K562 (cell line): ENCODE data around the gene RPL36AL. TPM values are rescaled to one million over a fixed set of nuclear protein-coding genes. Genes with fewer than 3 reads are reported as not detected.
A peak's percentile ranks its signal among the peaks of the same experiment; 100 is the strongest.

Experiments used
- ATAC-seq: fragments of 200-7000 bp; cut with Tn5 transposase; 3 replicates; pipeline ENCODE4 v1.9.1; 2020; ENCODE audit warnings: moderate library complexity
- BruUV-seq: library from RNA; stranded (reverse); fragments of 400-500 nt; replicated peaks from 2 replicates; lab custom pipeline; 2021; lab: Mats Ljungman, UMichigan
- CTCF ChIA-PET: fragments of 300-600 bp; formaldehyde crosslinking; extraction: SDS; loops from one replicate; lab custom pipeline; 2021; ENCODE audit warnings: low intra/inter-chr PET ratio; lab: Yijun Ruan, JAX
- POLR2A ChIA-PET: fragments of 300-600, 350-650 bp; sonication (Branson Sonifier 250); formaldehyde crosslinking; extraction: SDS; loops from one replicate; lab custom pipeline; 2021; ENCODE audit warnings: antibody characterized with exemption, inconsistent platforms; lab: Yijun Ruan, JAX
- DNase-seq, 4 experiments: peaks; one replicate each; pipeline versions ENCODE4 v3.0.0 to v3.0.0-alpha.2; 2011 to 2018; ENCODE audit warnings: low spot score in 3 of 4, mixed read lengths in 3 of 4; ENCODE audit errors: extremely low read depth in 1 of 4
- FAIRE-seq: peaks from 2 replicates; lab custom pipeline; 2011; peaks lifted over from hg19 to GRCh38; lab: Jason Lieb, UNC
- H2AFZ ChIP-seq: 2 replicates; pipeline ENCODE4 v1.6.0; 2011; ENCODE audit warnings: low read depth, low read length, control low read depth, inconsistent platforms
- H3K27ac ChIP-seq: fragments of 200-600 bp; 3 replicates; pipeline ENCODE4 v1.8.0; 2011; ENCODE audit warnings: low read depth, mild to moderate bottlenecking, control low read depth, inconsistent platforms, low read length, moderate library complexity, mixed read lengths; ENCODE audit errors: extremely low read depth
- H3K27me3 ChIP-seq, 2 experiments: fragments of 300-600 bp in 1 of 2; 2 replicates in 1 of 2; 3 replicates in 1 of 2; pipeline versions ENCODE4 v1.6.0 to v1.8.0; 2011; ENCODE audit warnings: inconsistent platforms in 2 of 2, low read length in 2 of 2, mild to moderate bottlenecking in 1 of 2, mixed read lengths in 1 of 2, moderate library complexity in 1 of 2; ENCODE audit not compliant: control insufficient read depth in 2 of 2, insufficient read depth in 2 of 2
- H3K36me3 ChIP-seq: fragments of 300-600 bp; 3 replicates; pipeline ENCODE4 v1.8.0; 2011; ENCODE audit warnings: mild to moderate bottlenecking, low read length, inconsistent platforms; ENCODE audit not compliant: control insufficient read depth, insufficient read depth
- H3K4me1 ChIP-seq, 2 experiments: fragments of 200-600 bp in 1 of 2; replicated peaks in 1 of 2; 2 replicates in 1 of 2; 3 replicates in 1 of 2; pipeline versions ENCODE4 v1.5.1 to v1.8.0; 2011; ENCODE audit warnings: inconsistent platforms in 2 of 2, low read length in 2 of 2, mild to moderate bottlenecking in 1 of 2, mixed read lengths in 1 of 2, moderate library complexity in 1 of 2; ENCODE audit not compliant: control insufficient read depth in 2 of 2, insufficient read depth in 2 of 2
- H3K4me2 ChIP-seq: 2 replicates; pipeline ENCODE4 v1.6.1; 2011; ENCODE audit warnings: low read length, control low read depth, inconsistent platforms, mixed read lengths; ENCODE audit not compliant: insufficient read depth
- H3K4me3 ChIP-seq: fragments of 200-600 bp; sonication (generic), shearing (Covaris generic); 2 replicates; pipeline ENCODE4 v1.5.1; 2016; ENCODE audit warnings: control low read depth, inconsistent platforms
- H3K79me2 ChIP-seq: fragments of 200-600 bp; 3 replicates; pipeline ENCODE4 v1.8.0; 2011; ENCODE audit warnings: low read length, inconsistent platforms; ENCODE audit not compliant: control insufficient read depth, insufficient read depth
- H3K9ac ChIP-seq, 2 experiments: 2 replicates each; pipeline versions ENCODE4 v1.6.0 to v1.6.1; 2011; ENCODE audit warnings: low read depth in 2 of 2, low read length in 2 of 2, control low read depth in 1 of 2, inconsistent platforms in 1 of 2, mild to moderate bottlenecking in 1 of 2, mixed read lengths in 1 of 2; ENCODE audit not compliant: insufficient read depth in 1 of 2
- H3K9me1 ChIP-seq: one replicate; pipeline ENCODE4 v1.6.0; 2011; ENCODE audit warnings: inconsistent platforms, mild to moderate bottlenecking, low read length, moderate library complexity; ENCODE audit not compliant: control insufficient read depth, insufficient read depth
- H3K9me3 ChIP-seq: replicated peaks from 2 replicates; pipeline ENCODE4 v1.5.1; 2011; ENCODE audit warnings: low read depth, low read length, inconsistent platforms; ENCODE audit not compliant: control insufficient read depth, insufficient read depth
- H4K20me1 ChIP-seq: replicated peaks from 2 replicates; pipeline ENCODE4 v1.6.1; 2011; ENCODE audit warnings: low read length, inconsistent platforms, mixed read lengths; ENCODE audit not compliant: control insufficient read depth, insufficient read depth
- CSDE1 ChIP-seq, 2 experiments: fragments of 450-650 bp; IDR thresholded peaks; 2 replicates each; pipeline ENCODE4 v1.6.1; 2016; ENCODE audit warnings: mild to moderate bottlenecking in 1 of 2
- DPF2 ChIP-seq: fragments of 450-650 bp; IDR thresholded peaks from 2 replicates; pipeline ENCODE4 v1.6.1; 2016
- GABPB2 ChIP-seq: fragments of 250-450 bp; sonication (Bioruptor Pico); conservative IDR thresholded peaks from 2 replicates; pipeline ENCODE4 v1.5.1; 2021; ENCODE audit warnings: mild to moderate bottlenecking
- GTF3C2 ChIP-seq: IDR thresholded peaks from 3 replicates; pipeline ENCODE4 v1.6.1; 2011; ENCODE audit warnings: borderline replicate concordance, mild to moderate bottlenecking, moderate library complexity; ENCODE audit not compliant: insufficient read length; ENCODE audit errors: extremely low read depth
- HIVEP1 ChIP-seq: fragments of 250-450 bp; sonication (Bioruptor Pico); IDR thresholded peaks from 2 replicates; pipeline ENCODE4 v1.4.0; 2020; ENCODE audit warnings: mild to moderate bottlenecking
- KLF16 ChIP-seq: IDR thresholded peaks from 2 replicates; pipeline ENCODE4 v1.6.1; 2016; ENCODE audit warnings: antibody characterized with exemption
- MED1 ChIP-seq: sonication (generic); formaldehyde crosslinking; IDR thresholded peaks from 2 replicates; pipeline ENCODE4 v1.8.1; 2023; ENCODE audit warnings: missing genetic modification reagents, borderline replicate concordance
- MEIS2 ChIP-seq: fragments of 450-650 bp; IDR thresholded peaks from 2 replicates; pipeline ENCODE4 v1.6.1; 2014; ENCODE audit warnings: mild to moderate bottlenecking; ENCODE audit not compliant: partially characterized antibody
- TCF7L2 ChIP-seq: fragments of 150-350 bp; IDR thresholded peaks from 2 replicates; pipeline ENCODE4 v1.6.1; 2016; ENCODE audit warnings: low read depth, mild to moderate bottlenecking, low read length, moderate library complexity
- TRIM28 ChIP-seq: fragments of 450-650 bp; IDR thresholded peaks from 2 replicates; pipeline ENCODE4 v1.6.1; 2017
- ZBTB1 ChIP-seq: sonication (generic); formaldehyde crosslinking; IDR thresholded peaks from 2 replicates; pipeline ENCODE4 v1.8.1; 2023; ENCODE audit warnings: missing genetic modification reagents, low read depth, mild to moderate bottlenecking, borderline replicate concordance
- ZKSCAN3 ChIP-seq: fragments of 250-450 bp; sonication (Bioruptor Pico); IDR thresholded peaks from 2 replicates; pipeline ENCODE4 v1.4.0; 2020
- ZNF224 ChIP-seq: sonication (generic); formaldehyde crosslinking; IDR thresholded peaks from 2 replicates; pipeline ENCODE4 v1.8.0; 2022; ENCODE audit warnings: mild to moderate bottlenecking, missing genetic modification reagents
- ZNF280B ChIP-seq: fragments of 250-450 bp; sonication (Bioruptor Pico); IDR thresholded peaks from 2 replicates; pipeline ENCODE4 v1.5.1; 2021; ENCODE audit warnings: mild to moderate bottlenecking
- ZSCAN32 ChIP-seq: fragments of 450-650 bp; formaldehyde crosslinking; IDR thresholded peaks from 2 replicates; pipeline ENCODE4 v1.4.0; 2020; ENCODE audit warnings: mild to moderate bottlenecking, moderate library complexity
- WGBS: fragments of 100-300 bp; shearing (Covaris generic); methylation state at CpG from one replicate; pipeline ENCODE4 v1.1.6; 2016; ENCODE audit warnings: low coverage, mixed read lengths; ENCODE audit not compliant: insufficient coverage; ENCODE audit errors: missing lambda C conversion rate; 5-methylcytosine and 5-hydroxymethylcytosine counted together
- in situ Hi-C: fragments of 300-500 bp; cut with MboI; formaldehyde crosslinking; loops from 4 replicates; pipeline ENCODE4 v1.15.0; 2018; ENCODE audit warnings: inconsistent platforms, mixed read lengths
- intact Hi-C: fragments of 100-400 bp; cut with micrococcal nuclease; formaldehyde crosslinking; loops from 2 replicates; pipeline ENCODE4 v1.14.2; 2022
- polyA plus RNA-seq, 8 experiments: library from polyadenylated mRNA; depleted of rRNA in 4 of 8; stranded (reverse) in 5 of 8; unstranded in 3 of 8; fragments of >200 nt; fragmentation: Nextera tagmentation in 2 of 8; fragmentation: Illumina TruSeq in 1 of 8; extraction: Ambion mirVana in 2 of 8; extraction: Trizol in 1 of 8; gene quantifications; 2 replicates each; pipeline versions ENCODE4 v1.2.1 to v1.2.3, GENCODE V29; 2011 to 2014; ENCODE audit warnings: inconsistent platforms in 1 of 8, missing spikeins in 1 of 8
- total RNA-seq, 7 experiments: library from RNA; depleted of rRNA in 6 of 7; stranded (reverse); fragments of >200 nt in 6 of 7; fragmentation: Illumina TruSeq in 2 of 7; extraction: Trizol in 2 of 7; gene quantifications; 2 replicates each; pipeline versions ENCODE4 v1.2.1 to v1.2.3, GENCODE V29; 2011 to 2021; ENCODE audit warnings: low replicate concordance in 1 of 7
- TF ChIP-seq, protein P1 (sequence below): fragments of 250-450 bp; sonication (Bioruptor Pico); IDR thresholded peaks from 2 replicates; pipeline ENCODE4 v1.9.0; 2021; ENCODE audit warnings: mild to moderate bottlenecking, inconsistent platforms

RPL36AL gene
- total and polyA plus RNA-seq, 9 of the 15 experiments (the other 6 are each of a cell fraction or from before 2014, with no cell fraction given): 146 to 674 (median 360) TPM

DNA sequence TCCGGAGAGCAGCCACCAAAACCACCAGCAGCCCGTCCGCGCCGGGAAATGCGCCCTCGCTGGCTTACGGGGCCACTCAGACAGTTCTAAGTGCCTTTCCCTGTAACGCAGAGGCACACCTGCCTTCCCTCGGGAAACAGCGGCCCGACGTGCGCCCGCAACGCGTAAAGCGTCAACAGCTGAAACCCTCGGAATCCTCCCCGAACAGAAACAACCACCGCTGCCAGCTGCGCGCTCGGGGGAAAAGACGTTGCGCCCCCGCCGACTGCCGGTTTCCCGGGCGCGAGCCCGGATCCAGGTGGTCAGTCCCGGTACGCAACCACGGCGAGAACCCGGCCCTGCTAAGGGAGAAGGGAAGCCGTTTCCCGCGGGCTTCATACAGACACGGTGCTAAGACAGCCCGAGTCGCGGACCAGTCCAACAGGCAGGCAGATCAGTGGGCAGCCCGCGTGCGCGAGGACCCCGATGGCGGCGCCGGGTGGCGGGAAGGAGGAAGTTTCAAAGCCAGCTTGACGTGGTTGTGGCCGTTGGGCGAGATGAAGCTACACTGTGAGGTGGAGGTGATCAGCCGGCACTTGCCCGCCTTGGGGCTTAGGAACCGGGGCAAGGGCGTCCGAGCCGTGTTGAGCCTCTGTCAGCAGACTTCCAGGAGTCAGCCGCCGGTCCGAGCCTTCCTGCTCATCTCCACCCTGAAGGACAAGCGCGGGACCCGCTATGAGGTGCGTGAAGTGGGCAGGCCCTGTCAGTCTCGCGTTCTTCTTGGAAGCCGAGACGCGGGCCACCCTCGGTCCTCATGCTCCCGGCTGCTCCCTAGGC is 21.7 kb downstream of the RPL36AL start, which contains the start of gene LRR1:
Gene LRR1 (plus strand): TSS at position 456 of the 816 bp plus-strand sequence. CDS start 81 bp downstream, at position 537.
- Histone ChIP-seq H4K20me1 (no peaks in the 10 kb centered on the region), H3K9ac (peak within 1 kb of the TSS; percentile 92 to 100), H3K27me3 (no peaks in the 10 kb centered on the region), H3K27ac (peak within 1 kb of the TSS; percentile 96), H3K9me1 (no peaks in the 10 kb centered on the region), H3K36me3 (peaks cover 21% of the 10 kb centered on the region; the same call in 2 of the 3 replicates), H3K9me3 (no peaks in the 10 kb centered on the region), H3K4me1 (peaks cover 12 to 25% of the 10 kb centered on the region in 2 experiments), H2AFZ (peak within 1 kb of the TSS; percentile 86), H3K4me3 (peak within 1 kb of the TSS; percentile 53), H3K4me2 (peak within 1 kb of the TSS; percentile 88), H3K79me2 (peaks cover 45% of the 10 kb centered on the region)
- BruUV-seq: no TSS peak
- peak; percentile 59 to 81 (median 64) for DNase-seq
- under 1% methylated on average over 41 of the region's 77 CpGs for WGBS
- POLR2A ChIA-PET: interaction anchor here (0.6 to 2.4 kb wide), 8 partner anchors 13 to 246 kb away, joined by 3 to 16 read pairs (median 4); partner anchors contain the start of genes MGAT2, RPL36AL and RPS29
- CTCF ChIA-PET: interaction anchor here (2.4 kb wide), 1 partner anchor 12 kb away, joined by 6 read pairs; no protein-coding TSS in a partner anchor
- in situ Hi-C loops (no loop called here), intact Hi-C loops (loop anchor here (1.0 to 2.0 kb wide), 2 partner anchors 22 to 34 kb away; partner anchors contain the start of genes MGAT2 and RPL36AL)
- peak; percentile 74 for ATAC-seq
- FAIRE-seq: peak; percentile 48
- no peak for TF ChIP-seq TRIM28
- no peak for TF ChIP-seq ZNF280B
- TF ChIP-seq ZBTB1: no peak
- no peak for TF ChIP-seq KLF16
- TF ChIP-seq CSDE1 (IDR thresholded peaks at IDR 0.05): no peak; a peak in 1 of 4 replicates
- TF ChIP-seq ZKSCAN3 (CRISPR knock-in tag): no peak
- no peak for TF ChIP-seq DPF2
- no peak for TF ChIP-seq GABPB2
- no peak for TF ChIP-seq GTF3C2
- TF ChIP-seq HIVEP1 (CRISPR knock-in tag): no peak
- TF ChIP-seq ZNF224: no peak
- no peak for TF ChIP-seq MED1 (CRISPR knock-in tag)
- TF ChIP-seq ZSCAN32 (CRISPR knock-in tag): no peak
- TF ChIP-seq, protein P1, sequence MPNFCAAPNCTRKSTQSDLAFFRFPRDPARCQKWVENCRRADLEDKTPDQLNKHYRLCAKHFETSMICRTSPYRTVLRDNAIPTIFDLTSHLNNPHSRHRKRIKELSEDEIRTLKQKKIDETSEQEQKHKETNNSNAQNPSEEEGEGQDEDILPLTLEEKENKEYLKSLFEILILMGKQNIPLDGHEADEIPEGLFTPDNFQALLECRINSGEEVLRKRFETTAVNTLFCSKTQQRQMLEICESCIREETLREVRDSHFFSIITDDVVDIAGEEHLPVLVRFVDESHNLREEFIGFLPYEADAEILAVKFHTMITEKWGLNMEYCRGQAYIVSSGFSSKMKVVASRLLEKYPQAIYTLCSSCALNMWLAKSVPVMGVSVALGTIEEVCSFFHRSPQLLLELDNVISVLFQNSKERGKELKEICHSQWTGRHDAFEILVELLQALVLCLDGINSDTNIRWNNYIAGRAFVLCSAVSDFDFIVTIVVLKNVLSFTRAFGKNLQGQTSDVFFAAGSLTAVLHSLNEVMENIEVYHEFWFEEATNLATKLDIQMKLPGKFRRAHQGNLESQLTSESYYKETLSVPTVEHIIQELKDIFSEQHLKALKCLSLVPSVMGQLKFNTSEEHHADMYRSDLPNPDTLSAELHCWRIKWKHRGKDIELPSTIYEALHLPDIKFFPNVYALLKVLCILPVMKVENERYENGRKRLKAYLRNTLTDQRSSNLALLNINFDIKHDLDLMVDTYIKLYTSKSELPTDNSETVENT (CRISPR knock-in tag): peak; percentile 61; the same call in 1 of the 2 replicates
- no peak for TF ChIP-seq TCF7L2
- TF ChIP-seq MEIS2: peak; percentile 20
